Vagina (tissue), 2 donors: ENCODE data around the gene G3BP1. TPM values are rescaled to one million over a fixed set of nuclear protein-coding genes. Genes with fewer than 3 reads are reported as not detected.

Source experiments
- DNase-seq, 2 donors: peaks; one replicate each; pipeline ENCODE4 v3.0.0-alpha.2; 2017; ENCODE audit errors: extremely low spot score in 2 of 2
- H3K27ac ChIP-seq: fragments of 200-600 bp; sonication (generic); one replicate; pipeline ENCODE4 v1.5.1; 2019
- H3K27me3 ChIP-seq: fragments of 200-600 bp; sonication (generic); one replicate; pipeline ENCODE4 v1.5.1; 2019
- H3K36me3 ChIP-seq, 2 donors: fragments of 200-600 bp; sonication (generic); one replicate each; pipeline ENCODE4 v1.5.1; 2017 to 2019
- H3K4me1 ChIP-seq: fragments of 200-600 bp; sonication (generic); one replicate; pipeline ENCODE4 v1.5.1; 2019
- H3K4me3 ChIP-seq, 2 donors: fragments of 200-600 bp; sonication (generic); 1 replicate in 1 of 2; 2 replicates in 1 of 2; pipeline ENCODE4 v1.5.1; 2016 to 2019
- H3K9me3 ChIP-seq: fragments of 200-600 bp; sonication (generic); one replicate; pipeline ENCODE4 v1.5.1; 2019
- POLR2A ChIP-seq, 2 donors: fragments of 450-650 bp; IDR thresholded peaks; one replicate each; pipeline ENCODE4 v1.6.1; 2017; ENCODE audit warnings: antibody characterized with exemption in 2 of 2, mild to moderate bottlenecking in 2 of 2, moderate library complexity in 2 of 2
- POLR2AphosphoS5 ChIP-seq, 2 donors: sonication (generic); formaldehyde crosslinking; IDR thresholded peaks; one replicate each; pipeline ENCODE4 v1.9.0; 2017; ENCODE audit warnings: antibody characterized with exemption in 2 of 2, mild to moderate bottlenecking in 2 of 2, low read depth in 1 of 2; ENCODE audit not compliant: insufficient read depth in 1 of 2
- intact Hi-C: fragments of 100-400 bp; cut with DNase I; formaldehyde crosslinking; loops from one replicate; pipeline ENCODE4 v1.15.1; 2023
- total RNA-seq: library from RNA; depleted of rRNA; stranded (reverse); fragments of >200 nt; gene quantifications from one replicate; pipeline ENCODE4 v1.2.3, GENCODE V29; 2016
- TF ChIP-seq, protein P1 (sequence below), 3 experiments: fragments of 450-650 bp in 2 of 3; fragments of 200-600 bp in 1 of 3; sonication (generic) in 1 of 3; IDR thresholded peaks; one replicate each; pipeline ENCODE4 v1.5.1; 2017 to 2019; ENCODE audit warnings: antibody characterized with exemption in 3 of 3, mild to moderate bottlenecking in 2 of 3, moderate library complexity in 2 of 3

G3BP1 gene
- total RNA-seq, 1 donor from 2014 or later = 97.0 TPM

GRCh38 chr5:151810897-151811296 is 39.1 kb downstream of the G3BP1 start:
- DNase-seq = no peak
- H3K27me3 ChIP-seq = no peaks in the 10 kb centered on the region
- H3K36me3 ChIP-seq = peaks cover 0 to 10% of the 10 kb centered on the region in 2 donors
- TF ChIP-seq POLR2AphosphoS5 (IDR thresholded peaks at IDR 0.05; ENCODE audit: insufficient read depth in 1 of 2, low read depth in 1 of 2) = no peak
- TF ChIP-seq POLR2A (IDR thresholded peaks at IDR 0.05) = no peak
- TF ChIP-seq, protein P1, sequence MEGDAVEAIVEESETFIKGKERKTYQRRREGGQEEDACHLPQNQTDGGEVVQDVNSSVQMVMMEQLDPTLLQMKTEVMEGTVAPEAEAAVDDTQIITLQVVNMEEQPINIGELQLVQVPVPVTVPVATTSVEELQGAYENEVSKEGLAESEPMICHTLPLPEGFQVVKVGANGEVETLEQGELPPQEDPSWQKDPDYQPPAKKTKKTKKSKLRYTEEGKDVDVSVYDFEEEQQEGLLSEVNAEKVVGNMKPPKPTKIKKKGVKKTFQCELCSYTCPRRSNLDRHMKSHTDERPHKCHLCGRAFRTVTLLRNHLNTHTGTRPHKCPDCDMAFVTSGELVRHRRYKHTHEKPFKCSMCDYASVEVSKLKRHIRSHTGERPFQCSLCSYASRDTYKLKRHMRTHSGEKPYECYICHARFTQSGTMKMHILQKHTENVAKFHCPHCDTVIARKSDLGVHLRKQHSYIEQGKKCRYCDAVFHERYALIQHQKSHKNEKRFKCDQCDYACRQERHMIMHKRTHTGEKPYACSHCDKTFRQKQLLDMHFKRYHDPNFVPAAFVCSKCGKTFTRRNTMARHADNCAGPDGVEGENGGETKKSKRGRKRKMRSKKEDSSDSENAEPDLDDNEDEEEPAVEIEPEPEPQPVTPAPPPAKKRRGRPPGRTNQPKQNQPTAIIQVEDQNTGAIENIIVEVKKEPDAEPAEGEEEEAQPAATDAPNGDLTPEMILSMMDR (IDR thresholded peaks at IDR 0.05) = no peak
- intact Hi-C loops = no loop called here
- H3K9me3 ChIP-seq = no peaks in the 10 kb centered on the region
- peaks cover 20% of the 10 kb centered on the region for H3K4me1 ChIP-seq
- H3K27ac ChIP-seq = no peak overlapping the region
- H3K4me3 ChIP-seq = no peak overlapping the region

GRCh38 chr5:151811593-151812321 is 40.0 kb downstream of the G3BP1 start:
- peaks cover 27% of the 10 kb centered on the region for H3K4me1 ChIP-seq
- H3K27ac ChIP-seq = no peak overlapping the region
- no peak overlapping the region for H3K4me3 ChIP-seq
- no peak for DNase-seq
- intact Hi-C loops = no loop called here
- no peak for TF ChIP-seq POLR2AphosphoS5 (IDR thresholded peaks at IDR 0.05; ENCODE audit: insufficient read depth in 1 of 2, low read depth in 1 of 2)
- no peak for TF ChIP-seq POLR2A (IDR thresholded peaks at IDR 0.05)
- TF ChIP-seq, protein P1 (IDR thresholded peaks at IDR 0.05) = no peak
- H3K36me3 ChIP-seq = peaks cover 0 to 10% of the 10 kb centered on the region in 2 donors
- H3K9me3 ChIP-seq = no peaks in the 10 kb centered on the region
- H3K27me3 ChIP-seq = no peaks in the 10 kb centered on the region

DNA sequence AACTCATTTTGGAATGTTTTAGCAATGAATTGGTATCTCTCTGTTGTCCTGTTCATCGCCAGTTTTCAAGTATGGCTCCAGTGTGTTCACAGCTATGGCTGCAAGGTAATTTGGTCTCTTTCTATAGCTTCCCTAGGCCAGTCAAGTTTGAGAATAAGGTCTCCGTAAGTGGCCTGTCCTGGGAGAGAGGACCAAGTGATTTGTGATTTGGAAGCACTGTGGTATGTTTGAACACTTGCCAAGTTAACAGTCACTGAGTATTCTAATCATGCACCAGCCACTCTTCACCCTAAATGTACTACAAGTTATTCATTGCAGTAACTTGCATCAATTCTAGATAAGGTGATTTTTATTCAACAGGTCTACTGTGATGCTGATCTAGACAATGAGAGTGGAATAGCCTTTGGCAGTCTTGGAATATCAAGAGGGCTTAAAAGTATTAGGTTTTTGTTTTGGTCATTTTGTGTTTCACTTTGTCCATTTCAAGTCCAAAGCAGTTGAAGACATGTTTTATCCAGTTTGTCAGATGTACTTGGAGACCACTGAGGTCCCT is 41.1 kb downstream of the G3BP1 start:
- TF ChIP-seq POLR2A (IDR thresholded peaks at IDR 0.05) = no peak
- TF ChIP-seq, protein P1 (IDR thresholded peaks at IDR 0.05) = no peak
- TF ChIP-seq POLR2AphosphoS5 (IDR thresholded peaks at IDR 0.05; ENCODE audit: insufficient read depth in 1 of 2, low read depth in 1 of 2) = no peak
- intact Hi-C loops = no loop called here
- Histone ChIP-seq H3K4me1 (peaks cover 24% of the 10 kb centered on the region), H3K27ac (no peak overlapping the region), H3K4me3 (no peak overlapping the region), H3K36me3 (peaks cover 0 to 10% of the 10 kb centered on the region in 2 donors), H3K9me3 (no peaks in the 10 kb centered on the region), H3K27me3 (no peaks in the 10 kb centered on the region)
- DNase-seq = no peak

- peaks cover 20% of the 10 kb centered on the region for H3K4me1 ChIP-seq
- intact Hi-C loops = no loop called here
- peaks cover 0 to 5% of the 10 kb centered on the region in 2 donors for H3K36me3 ChIP-seq
- H3K27me3 ChIP-seq = no peaks in the 10 kb centered on the region
- H3K4me3 ChIP-seq = no peak overlapping the region
- H3K9me3 ChIP-seq = no peaks in the 10 kb centered on the region
- no peak for DNase-seq
- H3K27ac ChIP-seq = no peak overlapping the region
- TF ChIP-seq POLR2AphosphoS5 (IDR thresholded peaks at IDR 0.05; ENCODE audit: insufficient read depth in 1 of 2, low read depth in 1 of 2) = no peak
- TF ChIP-seq, protein P1 (IDR thresholded peaks at IDR 0.05) = no peak
- no peak for TF ChIP-seq POLR2A (IDR thresholded peaks at IDR 0.05)
These were observed 43.3 kb downstream of the G3BP1 start for GRCh38 chr5:151815051-151815450.

- TF ChIP-seq POLR2A (IDR thresholded peaks at IDR 0.05) (no peak), POLR2AphosphoS5 (IDR thresholded peaks at IDR 0.05; ENCODE audit: insufficient read depth in 1 of 2, low read depth in 1 of 2) (no peak)
- TF ChIP-seq, protein P1 (IDR thresholded peaks at IDR 0.05) = no peak
- no peak for DNase-seq
- H3K36me3 ChIP-seq = no peaks in the 10 kb centered on the region
- no peak overlapping the region for H3K4me3 ChIP-seq
- no peaks in the 10 kb centered on the region for H3K9me3 ChIP-seq
- intact Hi-C loops = no loop called here
- no peak overlapping the region for H3K27ac ChIP-seq
- peaks cover 10% of the 10 kb centered on the region for H3K4me1 ChIP-seq
- no peaks in the 10 kb centered on the region for H3K27me3 ChIP-seq
These were observed 48.1 kb downstream of the G3BP1 start for GRCh38 chr5:151819830-151820229.
